Spinal cord (tissue), 10 donors: Measurements from ENCODE around the gene FREM1. TPM values are rescaled to one million over a fixed set of nuclear protein-coding genes. Genes with fewer than 3 reads are reported as not detected.

Experiments used
- DNase-seq, 6 donors: peaks; one replicate each; pipeline versions ENCODE4 v3.0.0 to v3.0.0-alpha.2; 2013 to 2015; ENCODE audit warnings: low spot score in 6 of 6, low read depth in 4 of 6
- H3K27ac ChIP-seq: one replicate; pipeline ENCODE4 v1.5.1; 2013; ENCODE audit warnings: low read depth, low read length, control low read depth
- H3K27me3 ChIP-seq: one replicate; pipeline ENCODE4 v1.6.1; 2013; ENCODE audit warnings: low read length; ENCODE audit not compliant: control insufficient read depth, insufficient read depth
- H3K36me3 ChIP-seq: one replicate; pipeline ENCODE4 v1.6.1; 2013; ENCODE audit warnings: low read length; ENCODE audit not compliant: control insufficient read depth, insufficient read depth
- H3K4me1 ChIP-seq: one replicate; pipeline ENCODE4 v1.6.1; 2013; ENCODE audit warnings: low read length; ENCODE audit not compliant: control insufficient read depth, insufficient read depth
- H3K4me3 ChIP-seq: one replicate; pipeline ENCODE4 v1.5.1; 2013; ENCODE audit warnings: low read depth, low read length, control low read depth
- H3K9me3 ChIP-seq: one replicate; pipeline ENCODE4 v1.6.1; 2013; ENCODE audit warnings: low read length; ENCODE audit not compliant: control insufficient read depth, insufficient read depth
- WGBS: methylation state at CpG from one replicate; pipeline ENCODE4 v1.1.5; 2013; ENCODE audit warnings: missing lambda C conversion rate; ENCODE audit not compliant: insufficient coverage; 5-methylcytosine and 5-hydroxymethylcytosine counted together
- polyA plus RNA-seq, 2 donors: library from polyadenylated mRNA; unstranded; fragments of 120-200 nt; gene quantifications; one replicate each; pipeline ENCODE4 v1.2.1, GENCODE V29; 2013; ENCODE audit not compliant: insufficient read length in 2 of 2
- total RNA-seq, 2 donors: library from RNA; depleted of rRNA in 1 of 2; stranded (reverse); fragments of 120-200 nt in 1 of 2; fragments of >200 nt in 1 of 2; gene quantifications; one replicate each; pipeline versions ENCODE4 v1.2.3 to v1.2.4, GENCODE V29; 2013 to 2014
- donor health status: healthy.

The FREM1 gene
- total and polyA plus RNA-seq, 4 donors = 20.8 to 41.5 (median 35.6) TPM

- Histone ChIP-seq H3K27ac (no peak overlapping the region), H3K4me3 (no peak overlapping the region), H3K36me3 (no peaks in the 10 kb centered on the region), H3K27me3 (no peaks in the 10 kb centered on the region), H3K4me1 (no peaks in the 10 kb centered on the region), H3K9me3 (no peaks in the 10 kb centered on the region)
- no CpG with 5 or more reads among the region's 1 CpG for WGBS
- no peak for DNase-seq
Observed at GRCh38 chr9:14756291-14756690, 153.9 kb downstream of the FREM1 start.

GRCh38 chr9:14752871-14753270, 157.4 kb downstream of the FREM1 start:
- Histone ChIP-seq H3K36me3 (no peaks in the 10 kb centered on the region), H3K9me3 (no peaks in the 10 kb centered on the region), H3K4me1 (no peaks in the 10 kb centered on the region), H3K4me3 (no peak overlapping the region), H3K27ac (no peak overlapping the region), H3K27me3 (no peaks in the 10 kb centered on the region)
- WGBS = 100% methylated on average over 1 of the region's 1 CpG
- DNase-seq = no peak

DNA sequence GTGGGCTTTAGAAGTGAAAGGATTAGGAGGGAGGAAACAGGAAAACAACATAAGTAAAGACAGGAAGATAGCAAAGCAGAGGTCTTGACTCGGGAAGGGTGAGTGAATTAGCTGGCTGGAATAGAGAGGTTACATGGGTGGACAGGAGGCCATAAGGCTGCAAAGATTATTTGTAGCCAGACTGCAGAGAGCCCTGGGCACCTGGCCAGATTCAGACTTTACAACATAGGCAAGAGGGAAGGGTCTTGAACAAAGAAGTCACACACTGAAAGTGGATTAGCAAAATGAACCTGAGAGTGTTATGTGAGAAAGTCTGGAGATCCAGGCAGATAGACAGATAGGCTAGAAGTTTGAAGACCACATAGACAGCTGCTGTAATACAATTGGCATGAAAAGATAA, 158.0 kb downstream of the FREM1 start:
- H3K4me3 ChIP-seq = no peak overlapping the region
- H3K27me3 ChIP-seq = no peaks in the 10 kb centered on the region
- no peaks in the 10 kb centered on the region for H3K4me1 ChIP-seq
- H3K27ac ChIP-seq = no peak overlapping the region
- WGBS = 41% methylated on average over 1 of the region's 1 CpG
- no peaks in the 10 kb centered on the region for H3K36me3 ChIP-seq
- no peaks in the 10 kb centered on the region for H3K9me3 ChIP-seq
- DNase-seq = peak in 2 of 6 donors; percentile 55 to 57

GRCh38 chr9:14750821-14751220, 159.4 kb downstream of the FREM1 start:
- H3K9me3 ChIP-seq = no peaks in the 10 kb centered on the region
- H3K36me3 ChIP-seq = peaks cover 2% of the 10 kb centered on the region
- no peak overlapping the region for H3K4me3 ChIP-seq
- peak overlapping the region; percentile 17 for H3K27ac ChIP-seq
- no peak for DNase-seq
- no peaks in the 10 kb centered on the region for H3K27me3 ChIP-seq
- no peaks in the 10 kb centered on the region for H3K4me1 ChIP-seq

- Histone ChIP-seq H3K36me3 (peaks cover 2% of the 10 kb centered on the region), H3K27me3 (no peaks in the 10 kb centered on the region), H3K4me3 (no peak overlapping the region), H3K27ac (peak overlapping the region; percentile 17), H3K9me3 (no peaks in the 10 kb centered on the region), H3K4me1 (no peaks in the 10 kb centered on the region)
- DNase-seq = peak in 2 of 6 donors; percentile 57 to 64
- WGBS = 23% methylated on average over 9 of the region's 9 CpGs
Observed at GRCh38 chr9:14749741-14750211, 160.5 kb downstream of the FREM1 start.

DNA sequence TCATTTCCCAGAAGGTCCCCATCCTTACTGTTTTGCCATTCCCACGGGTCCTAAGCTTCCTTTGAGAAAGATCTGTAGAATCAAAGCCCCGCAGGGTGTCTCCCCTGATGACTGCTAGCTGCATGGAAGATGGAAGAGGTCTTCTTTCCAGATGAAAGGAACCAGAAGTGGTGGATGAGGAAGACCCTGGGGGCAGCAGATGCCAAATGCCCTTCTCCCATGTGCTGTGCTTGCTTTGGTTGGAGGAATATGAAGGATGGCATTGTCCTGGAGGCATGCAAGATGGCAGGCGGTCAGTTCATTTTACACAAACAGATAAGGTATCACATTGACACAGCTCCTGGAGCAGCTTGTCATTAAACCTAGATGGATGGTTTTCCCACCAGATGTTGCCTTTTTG, 161.9 kb downstream of the FREM1 start:
- H3K27ac ChIP-seq = no peak overlapping the region
- WGBS = 100% methylated on average over 1 of the region's 3 CpGs

GRCh38 chr9:14747111-14747510, 163.1 kb downstream of the FREM1 start:
- H3K9me3 ChIP-seq = no peaks in the 10 kb centered on the region
- DNase-seq = no peak

More for the DNA sequence above, 161.9 kb downstream of the FREM1 start:
- Histone ChIP-seq H3K4me3 (no peak overlapping the region), H3K36me3 (peaks cover 2% of the 10 kb centered on the region), H3K4me1 (no peaks in the 10 kb centered on the region), H3K9me3 (no peaks in the 10 kb centered on the region), H3K27me3 (no peaks in the 10 kb centered on the region)
- no peak for DNase-seq

GRCh38 chr9:14746626-14747025, 163.6 kb downstream of the FREM1 start:
- DNase-seq = no peak
- WGBS = 100% methylated on average over 1 of the region's 3 CpGs
- H3K9me3 ChIP-seq = no peaks in the 10 kb centered on the region
- no peak overlapping the region for H3K27ac ChIP-seq
- H3K27me3 ChIP-seq = no peaks in the 10 kb centered on the region
- H3K36me3 ChIP-seq = peaks cover 2% of the 10 kb centered on the region
- no peaks in the 10 kb centered on the region for H3K4me1 ChIP-seq
- no peak overlapping the region for H3K4me3 ChIP-seq

More at GRCh38 chr9:14747111-14747510, 163.1 kb downstream of the FREM1 start:
- Histone ChIP-seq H3K27me3 (no peaks in the 10 kb centered on the region), H3K4me3 (no peak overlapping the region), H3K27ac (no peak overlapping the region), H3K4me1 (no peaks in the 10 kb centered on the region), H3K36me3 (peaks cover 2% of the 10 kb centered on the region)

DNA sequence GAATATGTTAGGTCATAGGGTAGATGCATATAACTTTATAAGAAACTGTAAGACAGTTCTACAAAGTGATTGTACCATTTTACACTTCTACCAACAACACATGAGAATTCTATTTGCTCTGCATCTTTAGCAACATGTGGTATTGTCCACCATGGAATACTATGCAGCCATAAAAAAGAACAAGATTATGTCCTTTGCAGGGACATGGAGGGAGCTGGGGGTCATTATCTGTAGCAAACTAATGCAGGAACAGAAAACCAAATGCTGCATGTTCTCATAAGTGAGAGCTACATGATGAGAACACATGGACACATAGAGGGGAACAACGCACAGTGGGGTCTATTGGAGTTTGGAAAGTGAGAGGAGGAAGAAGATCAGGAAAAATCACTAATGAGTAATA, 165.5 kb downstream of the FREM1 start:
- H3K27me3 ChIP-seq = no peaks in the 10 kb centered on the region
- H3K4me3 ChIP-seq = no peak overlapping the region
- H3K27ac ChIP-seq = no peak overlapping the region
- DNase-seq = no peak
- no CpG with 5 or more reads among the region's 1 CpG for WGBS
- no peaks in the 10 kb centered on the region for H3K9me3 ChIP-seq
- H3K36me3 ChIP-seq = peaks cover 2% of the 10 kb centered on the region
- no peaks in the 10 kb centered on the region for H3K4me1 ChIP-seq

- no peak for DNase-seq
- H3K4me1 ChIP-seq = no peaks in the 10 kb centered on the region
- no peak overlapping the region for H3K4me3 ChIP-seq
- no peaks in the 10 kb centered on the region for H3K36me3 ChIP-seq
- no CpG with 5 or more reads among the region's 3 CpGs for WGBS
- no peaks in the 10 kb centered on the region for H3K27me3 ChIP-seq
- no peaks in the 10 kb centered on the region for H3K9me3 ChIP-seq
- H3K27ac ChIP-seq = no peak overlapping the region
Observed at GRCh38 chr9:14741369-14741768, 168.9 kb downstream of the FREM1 start.
